BLaER1 treated with 17β-estradiol and CSF1 and Interleukin-3, amounts not matched to agents 10 nM and 100 nM (cell line): ENCODE data around the gene INMT.

Experiments
- H3K27ac ChIP-seq, 11 experiments: shearing (Covaris generic); formaldehyde crosslinking; 2 replicates each; pipeline ENCODE4 v1.8.1; 2022
- H3K27me3 ChIP-seq, 11 experiments: shearing (Covaris generic); formaldehyde crosslinking; 2 replicates each; pipeline ENCODE4 v1.8.1; 2022
- H3K36me3 ChIP-seq, 11 experiments: shearing (Covaris generic); formaldehyde crosslinking; 2 replicates each; pipeline ENCODE4 v1.8.1; 2022
- H3K4me1 ChIP-seq, 10 experiments: shearing (Covaris generic); formaldehyde crosslinking; 2 replicates each; pipeline ENCODE4 v1.8.1; 2022
- H3K4me2 ChIP-seq, 11 experiments: shearing (Covaris generic); formaldehyde crosslinking; 2 replicates each; pipeline ENCODE4 v1.8.1; 2022
- H3K4me3 ChIP-seq, 10 experiments: shearing (Covaris generic); formaldehyde crosslinking; 2 replicates each; pipeline ENCODE4 v1.8.1; 2022
- H3K9ac ChIP-seq, 11 experiments: shearing (Covaris generic); formaldehyde crosslinking; 2 replicates each; pipeline ENCODE4 v1.8.1; 2022
- H3K9me3 ChIP-seq, 11 experiments: shearing (Covaris generic); formaldehyde crosslinking; replicated peaks in 1 of 11; 2 replicates each; pipeline ENCODE4 v1.8.1; 2022
- H4K20me1 ChIP-seq, 11 experiments: shearing (Covaris generic); formaldehyde crosslinking; 2 replicates each; pipeline ENCODE4 v1.8.1; 2022
- Cebpa-rat ChIP-seq, 11 experiments: shearing (Covaris generic); IDR thresholded peaks; 2 replicates each; pipeline ENCODE4 v1.8.1; 2022

The INMT gene

GRCh38 chr7:30754315-30754877 lies 2.5 kb downstream of the INMT start:
- Histone ChIP-seq H3K4me2 (no peak overlapping the region), H3K9me3 (peaks cover 4 to 19% (median 13%) of the 10 kb centered on the region in 11 experiments; a peak in 16 of 22 replicates), H3K4me3 (no peak overlapping the region), H3K27me3 (no peaks in the 10 kb centered on the region), H3K4me1 (no peaks in the 10 kb centered on the region), H3K9ac (no peak overlapping the region), H3K36me3 (no peaks in the 10 kb centered on the region), H4K20me1 (no peaks in the 10 kb centered on the region), H3K27ac (no peak overlapping the region)
- no peak for TF ChIP-seq Cebpa-rat (IDR thresholded peaks at IDR 0.05)

GRCh38 chr7:30755384-30756154 lies 3.6 kb downstream of the INMT start:
- no peak overlapping the region for H3K4me2 ChIP-seq
- H3K4me1 ChIP-seq = no peaks in the 10 kb centered on the region
- H4K20me1 ChIP-seq = no peaks in the 10 kb centered on the region
- no peak for TF ChIP-seq Cebpa-rat (IDR thresholded peaks at IDR 0.05)
- H3K4me3 ChIP-seq = no peak overlapping the region
- H3K36me3 ChIP-seq = no peaks in the 10 kb centered on the region
- peaks cover under 1 to 10% (median 2%) of the 10 kb centered on the region in 11 experiments; a peak in 14 of 22 replicates for H3K9me3 ChIP-seq
- no peak overlapping the region for H3K9ac ChIP-seq
- H3K27ac ChIP-seq = no peak overlapping the region
- no peaks in the 10 kb centered on the region for H3K27me3 ChIP-seq

GRCh38 chr7:30757342-30757692 lies 5.4 kb downstream of the INMT start:
- Histone ChIP-seq H4K20me1 (no peaks in the 10 kb centered on the region), H3K4me2 (no peak overlapping the region), H3K4me3 (no peak overlapping the region), H3K9me3 (peaks cover 0 to 7% (median 0%) of the 10 kb centered on the region in 11 experiments; a peak in 1 of 22 replicates), H3K9ac (no peak overlapping the region), H3K36me3 (no peaks in the 10 kb centered on the region), H3K27me3 (no peaks in the 10 kb centered on the region), H3K4me1 (no peaks in the 10 kb centered on the region), H3K27ac (no peak overlapping the region)
- TF ChIP-seq Cebpa-rat (IDR thresholded peaks at IDR 0.05) = no peak

GRCh38 chr7:30760514-30761213 lies 8.7 kb downstream of the INMT start:
- no peaks in the 10 kb centered on the region for H4K20me1 ChIP-seq
- H3K4me3 ChIP-seq = no peak overlapping the region
- no peak overlapping the region for H3K27ac ChIP-seq
- no peak overlapping the region for H3K9ac ChIP-seq
- no peaks in the 10 kb centered on the region for H3K27me3 ChIP-seq
- no peaks in the 10 kb centered on the region for H3K36me3 ChIP-seq
- H3K4me1 ChIP-seq = peaks cover 0 to 14% (median 9%) of the 10 kb centered on the region in 10 experiments; a peak in 14 of 20 replicates
- no peak overlapping the region for H3K4me2 ChIP-seq
- H3K9me3 ChIP-seq = peaks cover 0 to 10% (median 0%) of the 10 kb centered on the region in 11 experiments; a peak in 4 of 22 replicates
- no peak for TF ChIP-seq Cebpa-rat (IDR thresholded peaks at IDR 0.05)

- no peaks in the 10 kb centered on the region for H3K36me3 ChIP-seq
- TF ChIP-seq Cebpa-rat (IDR thresholded peaks at IDR 0.05) = no peak
- no peak overlapping the region for H3K27ac ChIP-seq
- peaks cover 0 to 14% (median 9%) of the 10 kb centered on the region in 10 experiments; a peak in 14 of 20 replicates for H3K4me1 ChIP-seq
- H3K9me3 ChIP-seq = peaks cover 0 to 10% (median 0%) of the 10 kb centered on the region in 11 experiments; a peak in 4 of 22 replicates
- no peak overlapping the region for H3K4me3 ChIP-seq
- H3K9ac ChIP-seq = no peak overlapping the region
- H3K27me3 ChIP-seq = no peaks in the 10 kb centered on the region
- no peak overlapping the region for H3K4me2 ChIP-seq
- H4K20me1 ChIP-seq = no peaks in the 10 kb centered on the region
Measured at GRCh38 chr7:30761214-30762156, 9.6 kb downstream of the INMT start.

GRCh38 chr7:30764030-30764975 lies 12.4 kb downstream of the INMT start:
- peaks cover 0 to 10% (median 0%) of the 10 kb centered on the region in 11 experiments; a peak in 4 of 22 replicates for H3K9me3 ChIP-seq
- H3K4me3 ChIP-seq = no peak overlapping the region
- H3K36me3 ChIP-seq = no peaks in the 10 kb centered on the region
- TF ChIP-seq Cebpa-rat (IDR thresholded peaks at IDR 0.05) = no peak
- no peak overlapping the region for H3K27ac ChIP-seq
- no peak overlapping the region for H3K9ac ChIP-seq
- H4K20me1 ChIP-seq = no peaks in the 10 kb centered on the region
- peak overlapping the region in 9 of 11 experiments; percentile 2 to 70 (median 48); a peak in 14 of 22 replicates for H3K4me2 ChIP-seq
- H3K27me3 ChIP-seq = no peaks in the 10 kb centered on the region
- peaks cover 0 to 14% (median 9%) of the 10 kb centered on the region in 10 experiments; a peak in 14 of 20 replicates for H3K4me1 ChIP-seq

GRCh38 chr7:30765408-30765807 lies 13.5 kb downstream of the INMT start:
- Histone ChIP-seq H3K27me3 (no peaks in the 10 kb centered on the region), H4K20me1 (no peaks in the 10 kb centered on the region), H3K9ac (no peak overlapping the region), H3K4me3 (no peak overlapping the region), H3K4me2 (peak overlapping the region in 8 of 11 experiments; percentile 2 to 70 (median 36); a peak in 10 of 22 replicates), H3K4me1 (peaks cover 0 to 14% (median 9%) of the 10 kb centered on the region in 10 experiments; a peak in 14 of 20 replicates), H3K36me3 (no peaks in the 10 kb centered on the region), H3K9me3 (peaks cover 0 to 10% (median 0%) of the 10 kb centered on the region in 11 experiments; a peak in 4 of 22 replicates), H3K27ac (no peak overlapping the region)
- no peak for TF ChIP-seq Cebpa-rat (IDR thresholded peaks at IDR 0.05)
